HG03378 (cell line): ENCODE data around the gene MRTFA.

Source experiments
- ATAC-seq: cut with Tn5 transposase; IDR thresholded peaks from one replicate; pipeline ENCODE4 v1.9.1; 2021; ENCODE audit warnings: mild to moderate bottlenecking, moderate library complexity; ENCODE audit not compliant: unreplicated experiment

Gene MRTFA

GRCh38 chr22:40367342-40367741, 269.2 kb downstream of the MRTFA start:
- ATAC-seq = no peak

- no peak for ATAC-seq
These were observed 270.5 kb downstream of the MRTFA start for GRCh38 chr22:40366068-40366467.

DNA sequence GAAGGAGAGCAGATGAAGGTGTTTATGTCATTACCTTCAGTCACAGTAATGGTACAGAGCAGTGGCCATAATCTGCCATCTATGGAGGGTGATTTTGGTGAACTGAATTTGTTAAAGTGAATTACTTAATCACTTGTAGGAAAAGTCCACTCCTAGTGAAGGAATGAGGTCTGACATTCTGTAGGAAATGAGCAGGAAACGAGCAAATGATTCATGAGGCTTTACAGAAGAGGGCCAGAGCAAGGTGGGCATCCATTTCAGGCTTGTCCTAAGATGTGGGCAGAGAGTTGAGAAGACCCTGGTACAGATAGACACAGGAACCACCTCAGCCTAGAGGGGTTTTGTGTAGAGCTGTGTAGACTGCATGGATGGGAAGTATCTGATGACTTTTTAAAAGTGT, 272.1 kb downstream of the MRTFA start:
- no peak for ATAC-seq

DNA sequence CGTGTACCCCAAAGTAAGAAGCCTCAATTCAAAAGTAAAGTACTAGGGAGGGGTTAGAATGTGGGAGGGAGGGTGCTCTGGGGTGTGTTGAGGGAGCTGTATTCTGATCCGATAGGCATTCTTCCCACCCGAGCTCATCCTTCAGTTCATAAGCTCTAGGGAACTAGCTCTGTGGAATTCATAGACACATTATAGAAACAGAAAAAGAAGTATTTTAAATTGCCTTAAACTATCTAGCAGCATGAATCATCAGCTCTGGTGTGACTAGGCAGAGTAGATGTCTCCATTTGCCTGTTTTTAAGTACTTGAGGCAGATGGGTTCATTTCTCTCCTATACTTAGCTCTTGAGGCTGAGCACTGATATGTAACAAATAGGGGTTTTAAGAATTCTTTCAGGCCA, 273.5 kb downstream of the MRTFA start:
- ATAC-seq = no peak

DNA sequence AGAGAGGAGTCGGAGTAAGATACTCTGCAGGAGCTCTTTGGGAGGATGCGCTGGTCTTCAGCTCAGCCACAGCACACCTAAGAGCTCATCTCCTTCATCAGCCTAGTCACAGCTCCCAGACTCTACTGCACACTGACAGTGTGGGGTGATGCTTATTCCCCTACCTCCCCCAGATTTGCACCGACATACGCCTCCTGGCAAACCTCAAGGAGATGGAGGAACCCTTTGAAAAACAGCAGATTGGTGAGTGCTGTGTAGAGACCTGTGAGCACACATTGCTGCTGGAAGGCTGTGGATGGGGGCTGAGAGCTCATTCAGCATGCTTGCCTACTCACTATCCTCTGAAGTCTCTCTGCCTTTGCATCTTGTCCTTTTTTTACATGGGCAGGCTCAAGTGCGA, 275.4 kb downstream of the MRTFA start:
- ATAC-seq = no peak
